GM19043 (cell line): ENCODE measurements around the gene GTF2A2.
"Not testable (repeated sequence)": the region's sequence is repeated elsewhere in the genome, so short reads cannot be mapped to it uniquely, and the experiment has no call there.

Source experiments
- ATAC-seq: cut with Tn5 transposase; IDR thresholded peaks from one replicate; pipeline ENCODE4 v1.9.1; 2021; ENCODE audit warnings: low read depth; ENCODE audit not compliant: unreplicated experiment

Gene GTF2A2

GRCh38 chr15:59656897-59657634 is at the start of gene GTF2A2:
TSS of gene GTF2A2 (minus strand) at chr15:59657515. CDS start at chr15:59652277, 5,238 bp downstream.
- peak; percentile 97 for ATAC-seq

DNA sequence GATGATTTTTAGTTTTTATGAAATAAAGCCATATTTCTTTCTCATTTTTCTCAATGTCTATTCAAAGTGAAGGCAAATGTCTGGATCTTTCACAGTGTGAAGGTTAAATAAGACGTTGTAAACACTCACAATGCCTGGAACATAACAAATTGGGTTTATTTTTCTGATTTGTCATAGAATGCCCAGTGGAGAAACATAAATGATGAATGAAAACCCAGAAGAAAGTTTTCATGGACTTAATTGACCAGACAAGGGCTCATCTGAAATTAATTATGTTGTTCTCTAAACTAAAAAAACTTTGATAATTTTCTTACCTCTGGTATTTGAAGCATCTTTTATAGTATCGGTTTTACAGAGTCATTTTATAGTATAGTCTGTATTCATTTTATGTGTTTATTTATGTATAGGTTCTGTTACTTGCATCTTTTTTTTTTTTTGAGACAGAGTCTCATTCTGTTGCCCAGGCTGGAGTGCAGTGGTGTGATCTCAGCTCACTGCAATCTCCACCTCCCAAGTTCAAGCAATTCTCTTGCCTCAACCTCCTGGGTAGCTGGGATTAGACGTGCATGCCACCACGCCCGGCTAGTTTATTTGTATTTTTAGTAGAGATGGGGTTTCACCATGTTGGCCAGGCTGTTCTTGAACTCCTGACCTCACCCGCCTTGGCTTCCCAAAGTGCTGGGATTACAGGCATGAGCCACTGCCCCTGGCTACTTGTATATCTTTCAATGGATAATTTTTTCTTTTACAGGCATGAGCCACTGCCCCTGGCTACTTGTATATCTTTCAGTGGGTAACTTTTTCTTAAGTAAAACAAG is 46.9 kb upstream of the GTF2A2 start:
- no peak for ATAC-seq

DNA sequence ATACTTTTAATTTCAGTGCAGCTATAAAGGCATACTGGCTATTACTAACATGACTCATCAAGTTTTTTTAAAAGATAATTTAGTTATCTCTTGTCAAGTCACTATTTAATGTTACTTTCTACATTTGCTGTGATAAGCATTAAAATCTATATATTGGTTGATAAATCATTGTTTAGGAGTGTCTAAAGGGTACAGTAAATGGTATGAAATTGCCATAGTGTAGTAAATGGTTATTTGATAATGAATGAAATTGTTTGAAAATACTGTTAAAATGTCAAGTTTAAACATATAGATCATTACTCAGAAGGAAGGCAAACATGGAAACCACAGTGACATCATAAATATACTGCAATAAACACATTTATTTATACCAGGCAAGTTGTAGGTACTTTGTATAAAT is 45.0 kb upstream of the GTF2A2 start:
- no peak for ATAC-seq

DNA sequence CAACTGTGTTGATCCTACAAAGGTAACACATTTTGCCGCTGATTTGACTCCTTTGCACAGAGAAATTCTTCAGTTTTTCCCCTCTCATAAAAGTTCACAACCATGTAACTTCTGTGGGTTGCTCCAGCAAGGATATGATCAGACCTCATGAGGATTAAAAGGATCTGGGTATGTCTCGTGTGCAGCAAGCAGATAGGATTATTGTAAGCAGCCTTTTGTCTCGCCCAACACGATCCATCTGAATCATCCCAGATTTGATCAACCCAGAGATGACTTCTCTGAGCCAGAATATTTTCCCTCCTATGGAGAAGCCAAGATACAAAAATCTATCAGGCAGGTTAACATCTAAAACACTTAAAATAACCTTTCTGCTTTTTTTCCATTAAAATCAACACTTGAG is 44.6 kb upstream of the GTF2A2 start:
- no peak for ATAC-seq

DNA sequence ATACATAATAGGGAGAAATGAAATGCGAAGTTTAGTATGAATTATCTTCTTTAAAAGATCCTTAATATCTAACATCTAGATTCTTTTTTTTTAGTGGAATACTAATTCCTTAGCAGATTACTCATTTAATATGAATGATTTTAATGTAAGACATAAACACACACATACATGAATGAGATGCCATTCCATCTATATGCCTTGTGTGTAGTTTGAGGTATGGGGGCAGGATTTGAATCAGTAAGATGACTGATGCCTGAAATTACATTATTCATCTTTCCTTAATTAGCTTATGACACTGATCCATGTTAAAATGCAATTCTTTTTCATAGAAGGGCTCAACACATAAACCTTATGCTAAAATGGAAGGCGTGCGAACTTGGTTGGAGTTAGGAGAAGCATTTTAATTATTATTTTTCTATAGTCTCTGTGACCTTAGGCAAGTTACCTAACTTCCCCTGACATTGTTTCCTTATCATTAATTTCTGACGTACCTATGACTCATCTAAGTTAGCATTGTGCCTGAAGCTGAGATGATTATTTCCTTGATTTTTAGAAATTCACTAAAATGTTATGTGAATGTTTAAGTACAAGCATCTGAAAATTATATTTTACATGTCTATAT is 42.6 kb upstream of the GTF2A2 start:
- no peak for ATAC-seq

GRCh38 chr15:59698065-59698464 is 40.8 kb upstream of the GTF2A2 start:
- not testable (repeated sequence) for ATAC-seq

DNA sequence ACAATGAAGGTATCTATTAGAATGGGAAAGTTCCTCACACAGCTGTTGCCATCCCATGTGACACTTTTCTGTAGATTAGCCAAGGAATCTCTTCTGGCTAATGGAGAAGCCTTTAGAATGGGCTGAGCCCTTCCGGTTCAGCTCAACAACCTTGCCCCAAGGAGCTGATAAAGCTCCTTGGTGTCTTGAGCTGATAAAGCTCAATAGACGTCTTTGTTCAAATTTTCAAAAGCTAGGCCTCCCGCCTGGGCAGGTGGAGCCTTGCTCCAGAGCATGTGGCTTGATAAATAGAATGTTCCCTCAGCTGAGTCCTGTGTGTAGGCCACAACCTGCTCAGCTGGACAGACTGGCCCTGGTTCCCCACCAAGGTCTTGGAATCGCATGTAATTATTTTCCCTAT is 39.0 kb upstream of the GTF2A2 start:
- ATAC-seq = no peak

DNA sequence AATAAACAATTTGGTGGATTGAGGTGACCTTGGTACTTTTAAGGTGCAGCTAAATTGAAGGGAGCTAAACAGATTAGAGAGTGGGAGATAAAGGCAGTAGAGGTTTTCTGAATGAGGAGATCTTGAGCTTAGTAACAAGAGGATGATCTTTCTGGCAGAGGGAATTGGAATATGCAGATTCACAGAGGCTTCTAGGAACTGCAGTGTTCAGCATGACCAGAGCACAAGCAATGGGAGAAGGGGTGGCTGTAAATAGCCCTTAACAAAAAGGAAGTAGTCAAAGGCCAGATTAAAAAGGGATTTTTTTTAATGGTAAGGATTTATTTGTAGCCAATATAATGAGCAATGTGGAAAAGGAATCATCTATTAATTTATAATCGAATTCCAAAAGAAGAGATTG is 37.5 kb upstream of the GTF2A2 start:
- ATAC-seq = no peak

DNA sequence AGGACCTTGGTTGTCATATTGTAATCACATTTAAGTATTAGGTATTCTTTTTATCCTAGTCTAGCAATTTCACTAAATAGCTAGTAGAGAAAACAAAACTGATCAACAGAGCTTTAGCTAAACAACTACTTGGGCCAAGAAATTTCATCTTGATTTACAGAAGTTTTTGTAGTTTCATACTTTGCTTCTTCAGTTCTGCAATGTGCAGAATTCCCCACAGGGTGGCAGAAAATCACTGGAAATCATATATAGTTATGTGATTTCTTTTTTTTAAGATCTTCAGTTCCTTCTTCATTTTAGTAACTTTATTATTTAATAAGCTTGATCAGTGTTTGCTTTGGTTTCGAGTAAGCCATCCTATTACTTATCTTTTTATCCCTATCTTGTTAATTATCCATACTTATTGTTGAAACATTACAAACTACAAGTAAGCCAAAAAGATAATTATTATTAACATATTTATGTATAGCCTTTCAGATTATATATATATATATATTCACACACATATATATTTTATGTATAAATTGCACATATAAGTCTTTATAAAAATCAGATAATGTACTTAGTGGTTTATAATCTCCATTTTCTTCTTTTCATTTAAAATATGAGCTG is 34.0 kb upstream of the GTF2A2 start:
- ATAC-seq = no peak

DNA sequence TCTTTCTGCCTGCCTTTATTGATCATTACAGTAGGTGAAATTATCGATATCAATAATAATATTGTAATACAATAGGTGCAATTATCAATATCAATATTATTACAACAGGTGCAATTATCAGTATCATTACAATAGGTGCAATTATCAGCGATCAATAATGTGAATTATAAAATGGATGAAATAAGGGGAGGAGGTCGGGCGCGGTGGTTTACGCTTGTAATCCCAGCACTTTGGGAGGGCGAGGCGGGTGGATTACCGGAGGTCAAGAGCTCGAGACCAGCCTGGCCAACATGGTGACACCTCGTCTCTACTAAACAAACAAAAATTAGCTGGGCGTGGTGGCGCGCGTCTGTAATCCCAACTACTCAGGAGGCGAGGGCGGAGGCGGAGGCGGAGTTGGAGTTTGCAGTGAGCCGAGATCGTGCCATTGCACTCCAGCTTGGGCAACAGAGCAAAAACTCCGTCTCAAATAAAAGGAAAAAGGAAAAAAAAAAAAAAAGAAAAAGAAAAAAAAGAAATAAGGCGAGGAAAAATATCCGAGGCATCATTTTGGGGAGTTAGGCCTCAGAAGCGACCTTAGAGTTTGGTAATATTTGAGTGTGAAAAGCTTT is 32.4 kb upstream of the GTF2A2 start:
- no peak for ATAC-seq

DNA sequence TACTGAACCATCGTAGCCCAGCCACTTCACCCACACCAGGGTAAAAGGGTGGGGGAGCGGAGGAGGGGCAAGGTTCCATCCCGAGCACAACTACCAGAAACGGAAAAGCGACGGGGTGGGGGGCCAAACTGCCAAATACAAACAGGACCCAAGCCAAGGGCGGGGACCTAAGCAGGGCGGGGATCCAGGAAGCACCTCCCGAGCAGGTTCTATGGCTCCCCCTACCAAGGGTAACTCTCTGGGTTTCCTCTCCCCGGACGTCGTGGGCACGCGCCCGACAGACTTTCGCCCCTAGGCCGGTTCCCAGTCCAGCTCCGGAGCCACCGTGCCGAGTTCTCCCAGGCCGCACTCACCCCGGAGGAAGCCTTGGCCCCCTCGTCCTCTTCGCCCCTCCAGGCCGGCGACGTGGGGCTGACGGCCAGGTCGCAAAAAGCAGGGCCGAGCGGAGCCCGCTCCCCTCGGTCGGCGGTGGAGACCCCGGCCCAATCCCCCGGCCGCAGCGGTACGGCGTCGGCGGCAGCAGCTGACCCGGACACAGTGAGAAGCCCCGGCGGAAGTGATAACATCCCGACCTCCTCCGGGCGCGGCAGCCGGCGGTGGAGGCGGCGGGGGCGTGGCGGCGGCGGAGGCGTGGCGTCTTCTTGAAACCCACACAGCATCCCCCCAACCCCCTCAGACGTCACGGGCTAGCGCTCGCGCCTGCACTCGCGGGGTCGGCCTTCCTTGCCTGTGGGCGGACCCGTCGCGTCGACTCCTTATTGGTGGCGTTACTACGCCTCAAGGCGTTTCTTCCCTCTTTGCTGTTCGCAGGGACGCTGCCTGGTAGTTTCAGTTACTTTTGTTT is 31.7 kb upstream of the GTF2A2 start, which contains the start of gene BNIP2:
Gene BNIP2 (minus strand): TSS at position 539 of the 844 bp plus-strand sequence. CDS start 6,863 bp downstream, outside the sequence.
- peak; percentile 87 for ATAC-seq

DNA sequence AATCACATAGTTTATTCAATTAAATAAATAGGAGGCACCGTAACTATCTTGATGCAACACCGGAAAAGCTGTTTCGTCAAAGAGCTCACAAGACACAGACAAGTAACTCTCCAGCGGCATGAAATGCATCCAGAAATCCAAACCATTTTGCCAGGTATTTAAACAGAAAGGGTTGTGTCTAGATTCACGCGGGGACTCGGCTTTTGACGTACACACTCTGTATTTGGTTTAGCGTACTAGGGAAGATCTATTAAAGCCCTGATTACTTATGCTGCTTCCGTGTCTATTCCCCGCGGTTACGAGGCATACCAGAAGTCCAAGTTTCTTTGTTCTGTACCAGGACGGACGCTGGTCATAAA is 31.1 kb upstream of the GTF2A2 start:
- ATAC-seq = no peak

DNA sequence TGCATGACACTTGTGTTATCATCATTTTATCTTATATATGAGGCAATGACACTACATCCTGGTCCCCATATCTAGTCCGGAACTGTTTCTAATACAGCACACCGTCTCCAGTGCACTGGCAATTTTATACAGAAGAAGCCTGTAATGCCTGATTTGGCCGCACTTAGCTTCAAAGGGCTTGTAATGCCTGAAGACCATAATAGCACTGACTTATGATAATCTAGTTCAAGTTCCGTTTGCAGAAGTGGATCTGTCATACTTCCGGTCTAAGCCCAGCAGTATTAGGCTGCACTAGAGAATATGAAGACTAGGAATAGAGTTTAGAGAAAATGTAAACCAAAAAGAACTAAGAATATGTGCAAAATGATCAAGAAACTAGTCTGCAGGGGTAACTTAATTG is 30.5 kb upstream of the GTF2A2 start:
- ATAC-seq = no peak

GRCh38 chr15:59686389-59686788 is 29.1 kb upstream of the GTF2A2 start:
- peak; percentile 30 for ATAC-seq

DNA sequence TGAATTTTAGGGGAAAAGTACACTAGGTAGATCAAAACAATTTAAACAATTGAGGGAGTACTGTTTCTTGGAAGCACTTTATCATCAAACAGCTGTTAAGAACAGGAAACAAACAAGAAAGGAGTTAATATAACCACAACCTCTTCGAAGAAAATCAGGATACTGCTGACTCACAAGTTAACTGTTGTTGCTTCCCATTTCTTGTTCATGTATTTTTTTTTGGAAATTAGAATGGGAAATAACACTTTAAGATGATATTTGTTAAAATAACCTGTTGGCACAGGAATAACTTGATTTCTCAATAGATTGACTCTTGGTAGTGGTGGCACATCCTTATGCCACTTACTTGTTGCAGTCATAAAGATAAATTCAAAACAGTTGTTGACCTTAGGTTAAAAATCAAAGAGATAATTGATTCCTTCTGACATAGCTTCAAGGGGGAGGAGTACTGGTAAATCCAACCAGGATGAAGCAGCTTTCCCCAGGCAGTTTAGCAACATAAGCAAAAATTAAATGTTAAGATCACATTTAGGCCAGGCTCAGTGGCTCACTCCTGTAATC is 28.5 kb upstream of the GTF2A2 start:
- no peak for ATAC-seq

DNA sequence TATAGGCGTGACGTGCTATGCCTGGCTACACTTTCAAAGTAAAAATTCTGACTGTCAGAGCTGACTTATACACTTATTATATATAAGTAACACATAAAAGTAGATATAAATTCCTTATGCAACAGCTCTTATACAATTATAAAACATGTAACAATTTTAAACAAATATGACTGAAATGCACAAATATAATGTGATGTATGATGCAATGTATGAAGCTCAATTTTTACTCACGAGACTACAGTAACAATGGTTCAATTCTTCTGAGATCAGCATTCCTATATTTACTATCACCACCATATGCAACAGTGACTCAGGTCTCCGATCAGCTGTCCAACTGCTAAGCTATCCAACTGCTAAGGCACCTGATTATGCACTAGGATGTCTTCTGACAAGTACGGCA is 23.6 kb upstream of the GTF2A2 start:
- no peak for ATAC-seq

DNA sequence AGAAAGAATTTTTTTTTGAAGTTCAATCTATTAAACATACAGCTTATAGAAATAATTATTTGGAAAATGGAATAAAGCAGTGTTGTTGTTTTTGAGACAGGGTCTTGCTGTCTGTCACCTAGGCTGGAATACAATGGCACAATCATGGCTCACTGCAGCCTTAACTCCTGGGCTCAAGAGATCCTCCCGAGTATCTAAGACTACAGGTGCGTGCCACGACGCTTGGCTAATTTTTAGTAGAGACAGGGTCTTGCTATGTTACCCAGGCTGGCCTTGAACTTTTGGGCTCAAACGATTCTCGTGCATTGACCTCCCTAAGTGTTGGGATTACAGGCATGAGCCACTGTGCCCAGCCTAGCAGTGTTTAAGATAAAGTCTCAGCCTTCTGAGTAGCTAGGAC is 23.0 kb upstream of the GTF2A2 start:
- no peak for ATAC-seq

DNA sequence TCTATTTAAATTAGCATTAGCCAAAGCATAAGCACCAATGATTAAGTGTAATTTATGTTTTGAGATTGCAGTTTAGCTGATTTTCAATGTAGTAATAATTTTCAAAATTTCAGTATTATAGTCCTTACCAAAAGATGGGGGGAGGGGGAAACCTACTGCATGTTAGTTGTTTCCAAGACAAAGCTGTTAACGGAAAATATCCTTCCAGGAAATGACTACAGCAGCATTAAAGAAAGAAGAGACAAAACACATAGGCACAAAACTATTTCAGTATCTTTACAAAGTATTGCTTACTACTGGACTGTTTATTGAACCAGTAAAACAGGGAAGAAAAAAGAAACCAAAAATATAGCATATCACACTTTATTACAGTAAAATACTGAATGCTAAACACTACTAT is 21.3 kb upstream of the GTF2A2 start:
- no peak for ATAC-seq

- ATAC-seq = no peak
Measured at GRCh38 chr15:59678172-59678571, 20.9 kb upstream of the GTF2A2 start.
